ENCODE data around the gene SOX5. TPM values are rescaled to one million over a fixed set of nuclear protein-coding genes. Genes with fewer than 3 reads are reported as not detected.

SOX5 gene
- total RNA-seq, 1 experiment from 2014 or later, result not detected

- Mint-ChIP-seq H3K27ac (ENCODE audit: unreplicated experiment) (no peak overlapping the region), H3K9me3 (ENCODE audit: low read depth, unreplicated experiment) (no peaks in the 10 kb centered on the region), H3K27me3 (ENCODE audit: unreplicated experiment) (no peaks in the 10 kb centered on the region), H3K36me3 (ENCODE audit: insufficient read depth, unreplicated experiment) (no peaks in the 10 kb centered on the region), H3K4me3 (ENCODE audit: low read depth, unreplicated experiment) (no peak overlapping the region), H3K4me1 (ENCODE audit: low read depth, unreplicated experiment) (no peaks in the 10 kb centered on the region)
- no peak for DNase-seq
- no TSS peak for BruUV-seq (replicated peaks)
- CTCF ChIA-PET, result no interaction called here
- intact Hi-C loops (cut with micrococcal nuclease; ENCODE audit: unreplicated experiment), result no loop called here
- no peak for TF ChIP-seq CTCF (IDR thresholded peaks at IDR 0.05; ENCODE audit: unreplicated experiment)
These were observed 86.8 kb downstream of the SOX5 start for GRCh38 chr12:23862701-23863100.

DNA sequence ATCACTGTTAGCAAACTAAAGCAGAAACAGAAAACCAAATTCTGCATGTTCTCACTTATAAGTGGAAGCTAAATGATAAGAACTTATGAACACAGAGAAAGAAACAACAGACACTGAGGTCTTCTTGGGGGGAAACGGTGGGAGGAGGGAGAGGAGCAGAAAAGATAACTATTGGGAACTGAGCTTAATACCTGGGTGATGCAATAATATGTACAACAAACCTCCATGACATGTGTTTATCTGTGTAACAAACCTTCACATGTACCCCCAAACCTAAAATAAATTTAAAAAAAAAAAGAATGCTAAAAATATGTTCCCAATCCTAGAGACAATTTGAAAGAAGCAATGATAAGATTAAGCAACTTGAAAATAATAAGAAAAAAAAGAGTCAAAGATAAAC, 89.5 kb downstream of the SOX5 start:
- no peak overlapping the region for H3K4me3 Mint-ChIP-seq (ENCODE audit: low read depth, unreplicated experiment)

GRCh38 chr12:23857178-23857577, 92.3 kb downstream of the SOX5 start:
- Mint-ChIP-seq H3K27ac (ENCODE audit: unreplicated experiment) (no peak overlapping the region), H3K4me3 (ENCODE audit: low read depth, unreplicated experiment) (no peak overlapping the region), H3K36me3 (ENCODE audit: insufficient read depth, unreplicated experiment) (no peaks in the 10 kb centered on the region), H3K4me1 (ENCODE audit: low read depth, unreplicated experiment) (no peaks in the 10 kb centered on the region), H3K27me3 (ENCODE audit: unreplicated experiment) (no peaks in the 10 kb centered on the region), H3K9me3 (ENCODE audit: low read depth, unreplicated experiment) (no peaks in the 10 kb centered on the region)
- intact Hi-C loops (cut with micrococcal nuclease; ENCODE audit: unreplicated experiment), result no loop called here
- no TSS peak for BruUV-seq (replicated peaks)
- no peak for TF ChIP-seq CTCF (IDR thresholded peaks at IDR 0.05; ENCODE audit: unreplicated experiment)
- CTCF ChIA-PET, result no interaction called here
- no peak for DNase-seq

More for the DNA sequence above, 89.5 kb downstream of the SOX5 start:
- Mint-ChIP-seq H3K36me3 (ENCODE audit: insufficient read depth, unreplicated experiment) (no peaks in the 10 kb centered on the region), H3K9me3 (ENCODE audit: low read depth, unreplicated experiment) (no peaks in the 10 kb centered on the region), H3K27ac (ENCODE audit: unreplicated experiment) (no peak overlapping the region), H3K27me3 (ENCODE audit: unreplicated experiment) (no peaks in the 10 kb centered on the region), H3K4me1 (ENCODE audit: low read depth, unreplicated experiment) (no peaks in the 10 kb centered on the region)
- TF ChIP-seq CTCF (IDR thresholded peaks at IDR 0.05; ENCODE audit: unreplicated experiment), result no peak
- no TSS peak for BruUV-seq (replicated peaks)
- DNase-seq, result no peak
- intact Hi-C loops (cut with micrococcal nuclease; ENCODE audit: unreplicated experiment), result no loop called here
- CTCF ChIA-PET, result no interaction called here

GRCh38 chr12:23855813-23856212, 93.7 kb downstream of the SOX5 start:
- Mint-ChIP-seq H3K27ac (ENCODE audit: unreplicated experiment) (no peak overlapping the region), H3K36me3 (ENCODE audit: insufficient read depth, unreplicated experiment) (no peaks in the 10 kb centered on the region), H3K4me1 (ENCODE audit: low read depth, unreplicated experiment) (no peaks in the 10 kb centered on the region), H3K9me3 (ENCODE audit: low read depth, unreplicated experiment) (no peaks in the 10 kb centered on the region), H3K27me3 (ENCODE audit: unreplicated experiment) (no peaks in the 10 kb centered on the region), H3K4me3 (ENCODE audit: low read depth, unreplicated experiment) (no peak overlapping the region)
- DNase-seq, result no peak
- no TSS peak for BruUV-seq (replicated peaks)
- CTCF ChIA-PET, result no interaction called here
- intact Hi-C loops (cut with micrococcal nuclease; ENCODE audit: unreplicated experiment), result no loop called here
- TF ChIP-seq CTCF (IDR thresholded peaks at IDR 0.05; ENCODE audit: unreplicated experiment), result no peak

DNA sequence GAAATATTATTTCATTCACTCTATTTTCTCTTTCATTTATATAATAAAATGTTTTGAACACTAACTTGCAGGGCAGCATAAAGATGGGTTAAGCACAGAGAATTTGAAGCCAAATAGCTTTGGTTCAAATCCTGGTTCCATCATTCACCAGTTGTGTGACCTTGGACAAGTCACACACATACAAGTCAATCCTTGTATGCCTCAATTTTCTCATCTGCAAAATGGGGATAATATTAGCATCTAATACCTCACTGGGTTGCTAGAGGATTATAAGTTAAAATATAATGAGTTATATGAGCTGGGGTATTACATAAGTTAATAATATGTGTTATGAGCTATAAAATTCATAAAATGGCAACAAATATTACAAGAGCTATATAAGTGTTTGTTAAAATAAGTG, 94.9 kb downstream of the SOX5 start:
- BruUV-seq (replicated peaks), result no TSS peak
- CTCF ChIA-PET, result no interaction called here
- intact Hi-C loops (cut with micrococcal nuclease; ENCODE audit: unreplicated experiment), result no loop called here
- no peaks in the 10 kb centered on the region for H3K27me3 Mint-ChIP-seq (ENCODE audit: unreplicated experiment)
- no peak for DNase-seq
- no peaks in the 10 kb centered on the region for H3K9me3 Mint-ChIP-seq (ENCODE audit: low read depth, unreplicated experiment)
- H3K4me1 Mint-ChIP-seq (ENCODE audit: low read depth, unreplicated experiment), result no peaks in the 10 kb centered on the region
- no peak overlapping the region for H3K27ac Mint-ChIP-seq (ENCODE audit: unreplicated experiment)
- TF ChIP-seq CTCF (IDR thresholded peaks at IDR 0.05; ENCODE audit: unreplicated experiment), result no peak
- no peaks in the 10 kb centered on the region for H3K36me3 Mint-ChIP-seq (ENCODE audit: insufficient read depth, unreplicated experiment)
- H3K4me3 Mint-ChIP-seq (ENCODE audit: low read depth, unreplicated experiment), result no peak overlapping the region
